Glomerular endothelial cell (primary cell): ENCODE data around the gene SPRY4. TPM values are rescaled to one million over a fixed set of nuclear protein-coding genes. Genes with fewer than 3 reads are reported as not detected.
"Not testable (repeated sequence)": the region's sequence is repeated elsewhere in the genome, so short reads cannot be mapped to it uniquely, and the experiment has no call there.

Experiments used
- DNase-seq: peaks from one replicate; pipeline ENCODE4 v3.0.0-alpha.2; 2011; ENCODE audit warnings: low read depth, low spot score; ENCODE audit errors: extremely low read depth
- total RNA-seq: library from RNA; depleted of rRNA; stranded (reverse); fragments of >200 nt; gene quantifications from 2 replicates; pipeline ENCODE4 v1.2.3, GENCODE V29; 2015

SPRY4 gene, protein sequence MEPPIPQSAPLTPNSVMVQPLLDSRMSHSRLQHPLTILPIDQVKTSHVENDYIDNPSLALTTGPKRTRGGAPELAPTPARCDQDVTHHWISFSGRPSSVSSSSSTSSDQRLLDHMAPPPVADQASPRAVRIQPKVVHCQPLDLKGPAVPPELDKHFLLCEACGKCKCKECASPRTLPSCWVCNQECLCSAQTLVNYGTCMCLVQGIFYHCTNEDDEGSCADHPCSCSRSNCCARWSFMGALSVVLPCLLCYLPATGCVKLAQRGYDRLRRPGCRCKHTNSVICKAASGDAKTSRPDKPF
- total RNA-seq = 38.1 and 69.1 TPM in 2 replicates

DNA sequence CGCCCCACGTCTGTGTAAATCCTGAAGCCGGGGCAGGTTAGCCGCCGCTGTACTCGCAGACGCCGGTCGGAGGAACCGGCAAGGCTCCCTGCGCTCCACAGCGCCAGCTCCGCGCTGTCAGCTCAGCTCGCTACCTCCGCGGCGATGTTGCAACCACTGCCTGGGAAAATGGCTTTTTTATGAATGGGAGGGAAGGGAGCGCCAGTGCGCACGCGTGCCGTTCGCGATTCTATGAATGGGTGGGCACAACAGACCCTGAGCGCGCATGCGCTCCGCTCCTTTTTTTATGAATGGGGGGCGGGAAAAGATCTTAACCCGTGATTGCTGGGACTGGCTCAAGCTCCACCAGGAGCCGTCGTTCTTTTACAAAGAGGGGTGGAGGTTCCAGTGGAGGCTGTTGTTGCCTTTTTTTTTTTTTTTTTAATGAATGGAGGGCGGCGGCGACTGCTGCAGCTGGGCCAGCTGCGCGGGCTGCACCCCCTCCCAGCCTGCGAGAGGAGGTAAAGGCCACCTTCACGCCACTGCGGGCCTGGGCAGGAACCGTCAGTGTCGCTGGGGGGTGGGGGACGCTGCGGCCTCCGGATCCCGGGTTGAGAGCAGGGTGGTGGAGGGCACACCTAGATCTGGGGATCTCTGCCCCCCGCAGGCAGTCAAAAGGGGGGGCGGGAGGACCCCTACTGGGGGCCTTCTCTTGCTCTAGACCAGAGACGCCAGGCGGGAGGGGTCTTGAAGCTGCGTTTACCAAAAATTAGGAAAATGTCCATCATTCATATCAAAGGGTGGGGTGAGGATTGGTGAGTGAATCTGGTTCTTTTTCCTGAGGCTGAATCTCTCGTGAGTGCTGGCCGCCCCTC lies at the start of gene SPRY4:
SPRY4 (minus strand) TSS at position 151 of the 854 bp plus-strand sequence. CDS start 9,913 bp downstream, outside the sequence.
- peak; percentile 97 for DNase-seq

DNA sequence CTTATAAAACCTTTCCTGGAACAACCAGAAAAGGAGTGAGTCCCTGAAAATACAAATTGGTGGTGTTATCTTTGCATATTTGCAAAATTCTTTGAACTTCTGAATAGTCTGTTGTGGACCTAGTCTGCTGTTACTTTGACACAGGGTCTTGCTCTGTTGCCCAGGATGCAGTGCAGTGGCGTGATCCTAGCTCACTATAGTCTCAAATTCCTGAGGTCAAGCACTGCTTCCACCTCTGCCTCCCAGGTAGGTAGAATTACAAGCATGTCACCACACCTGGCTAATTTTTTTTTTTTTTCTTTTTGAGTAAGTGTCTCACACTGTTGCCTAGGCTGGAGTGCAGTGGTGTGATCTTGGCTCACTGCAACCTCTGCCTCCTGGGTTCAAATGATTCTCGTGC lies 43.7 kb upstream of the SPRY4 start:
- DNase-seq = no peak

DNA sequence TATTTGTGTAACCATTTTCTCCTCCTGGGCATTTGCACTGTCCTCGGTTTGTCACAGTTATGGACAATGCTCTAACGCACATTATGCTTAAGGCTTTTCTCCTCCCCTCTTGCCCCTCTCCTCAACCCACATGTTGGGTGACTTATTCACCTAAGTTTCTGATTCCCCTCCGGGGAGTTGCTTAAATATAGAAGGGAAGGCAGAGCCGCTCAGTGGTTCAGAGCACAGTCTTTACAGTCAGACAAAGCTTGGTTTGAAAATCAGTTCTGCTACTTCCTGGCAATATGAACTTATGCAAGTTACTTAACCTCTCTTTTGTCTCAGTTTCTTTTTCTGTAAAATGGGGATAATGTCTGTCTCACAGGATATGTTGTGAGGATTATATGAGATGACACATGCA lies 41.2 kb upstream of the SPRY4 start:
- no peak for DNase-seq

DNA sequence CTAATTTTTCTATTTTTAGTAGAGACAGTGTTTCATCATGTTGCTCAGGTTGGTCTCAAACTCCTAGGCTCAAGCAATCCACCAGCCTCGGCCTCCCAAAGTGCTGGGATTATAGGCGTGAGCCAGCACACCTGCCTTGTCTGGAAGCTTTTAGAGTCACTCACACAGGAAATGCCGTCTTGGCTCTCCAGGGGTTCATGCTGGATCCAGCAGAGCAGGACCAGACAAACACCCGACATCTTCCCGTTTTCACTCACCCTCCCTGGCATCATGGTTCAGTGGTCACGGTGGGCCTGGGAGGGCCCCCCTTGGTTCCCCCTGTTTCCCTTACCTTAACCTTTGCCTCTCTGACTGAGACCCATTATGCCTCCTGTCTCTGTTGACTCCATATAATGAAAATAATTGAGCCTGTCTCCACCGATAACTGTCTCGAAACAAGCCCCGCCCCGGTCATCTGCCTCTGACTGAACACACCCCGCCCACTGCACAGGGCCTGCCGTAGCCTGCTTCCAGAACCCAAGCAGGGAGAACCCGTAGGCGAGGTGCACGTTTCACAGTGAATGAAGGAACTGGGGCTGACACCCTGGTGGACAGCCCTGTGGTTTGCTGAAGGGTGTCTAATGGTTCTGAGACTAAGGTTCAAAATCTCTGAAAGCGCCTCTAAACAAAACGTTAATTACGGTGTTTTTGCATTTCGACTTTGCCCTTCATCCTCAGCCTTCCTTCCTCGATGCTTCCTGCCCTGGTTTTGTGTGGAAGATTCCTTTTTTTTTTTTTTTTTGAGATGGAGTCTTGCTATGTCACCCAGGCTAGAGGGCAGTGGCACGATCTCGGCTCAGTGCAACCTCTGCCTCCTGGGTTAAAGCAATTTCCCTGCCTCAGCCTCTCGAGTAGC lies 39.7 kb upstream of the SPRY4 start:
- no peak for DNase-seq

DNA sequence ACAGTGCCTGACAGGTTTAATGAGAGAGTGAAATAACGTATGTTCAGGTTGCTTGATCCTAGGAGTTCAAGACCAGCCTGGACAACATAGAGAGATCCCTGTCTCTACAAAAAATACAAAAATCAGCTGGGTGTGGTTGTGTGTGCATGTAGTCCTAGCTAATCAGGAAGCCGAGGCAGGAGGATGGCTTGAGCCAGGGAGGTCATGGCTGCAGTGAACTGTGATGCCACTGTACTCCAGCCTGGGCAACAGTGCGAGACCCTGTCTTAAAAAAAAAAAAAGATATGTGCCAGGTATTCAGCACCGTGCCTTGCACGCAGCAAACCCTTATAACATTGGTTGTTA lies 38.8 kb upstream of the SPRY4 start:
- no peak for DNase-seq

DNA sequence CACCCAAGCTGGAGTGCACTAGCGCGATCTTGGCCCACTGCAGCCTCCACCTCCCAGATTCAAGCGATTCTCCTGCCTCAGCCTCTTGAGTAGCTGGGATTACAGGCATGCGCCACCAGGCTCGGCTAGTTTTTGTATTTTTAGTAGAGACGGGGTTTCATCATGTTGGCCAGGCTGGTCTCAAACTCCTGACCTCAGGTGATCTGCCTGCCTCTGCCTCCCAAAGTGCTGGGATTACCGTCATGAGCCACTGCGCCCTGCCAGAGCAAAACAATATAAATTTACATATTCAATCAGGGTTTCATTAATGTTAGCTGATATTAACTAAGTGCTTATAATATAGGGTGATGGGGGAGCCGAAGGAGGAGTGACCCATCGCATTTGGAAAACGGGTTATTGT lies 37.4 kb upstream of the SPRY4 start:
- DNase-seq = not testable (repeated sequence)

DNA sequence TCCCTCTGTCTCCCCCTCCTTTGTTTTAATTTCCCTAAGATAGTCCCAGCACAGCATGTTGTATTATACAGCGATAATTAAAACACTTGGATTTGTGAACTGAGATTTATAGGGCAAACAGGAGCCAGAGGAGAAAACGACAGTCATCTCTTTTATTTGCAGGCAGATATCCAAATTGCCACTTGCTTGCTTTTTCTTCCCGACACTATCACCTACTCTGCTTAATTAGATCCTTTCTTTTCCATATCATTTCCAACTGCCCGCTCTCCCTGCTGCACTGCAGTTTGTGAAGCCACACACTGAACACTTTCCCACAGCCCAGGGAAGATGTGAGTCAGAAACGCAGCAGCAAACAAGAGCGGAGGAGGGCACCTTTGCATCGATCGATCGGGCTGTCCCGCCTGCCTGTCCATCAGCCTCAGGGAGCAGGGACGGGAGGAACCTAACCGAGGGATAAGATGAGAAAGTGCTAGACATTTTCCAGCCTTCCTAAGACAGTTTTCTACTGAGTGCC lies 35.8 kb upstream of the SPRY4 start:
- no peak for DNase-seq

DNA sequence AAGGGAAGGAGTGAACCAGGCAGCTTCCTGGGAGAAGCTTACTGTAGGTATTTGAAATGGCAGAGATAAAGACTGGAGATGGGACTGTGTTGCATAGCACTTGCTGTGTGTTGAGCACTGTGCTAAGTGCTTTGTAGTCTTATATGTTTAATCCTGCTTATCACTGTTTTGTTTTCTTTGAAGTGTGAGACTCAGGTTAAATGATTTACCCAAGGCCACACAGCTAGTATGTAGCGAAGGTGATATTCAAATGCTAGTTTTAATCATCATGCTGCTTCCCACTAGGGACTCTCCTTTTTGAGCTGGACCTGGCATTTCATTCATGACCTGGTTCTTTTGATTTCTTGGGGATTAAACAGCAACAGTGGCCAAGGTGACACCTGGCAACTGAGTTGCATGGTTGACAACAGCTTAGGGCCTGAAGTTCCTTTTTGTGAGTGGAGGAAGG lies 35.3 kb upstream of the SPRY4 start:
- DNase-seq = no peak

DNA sequence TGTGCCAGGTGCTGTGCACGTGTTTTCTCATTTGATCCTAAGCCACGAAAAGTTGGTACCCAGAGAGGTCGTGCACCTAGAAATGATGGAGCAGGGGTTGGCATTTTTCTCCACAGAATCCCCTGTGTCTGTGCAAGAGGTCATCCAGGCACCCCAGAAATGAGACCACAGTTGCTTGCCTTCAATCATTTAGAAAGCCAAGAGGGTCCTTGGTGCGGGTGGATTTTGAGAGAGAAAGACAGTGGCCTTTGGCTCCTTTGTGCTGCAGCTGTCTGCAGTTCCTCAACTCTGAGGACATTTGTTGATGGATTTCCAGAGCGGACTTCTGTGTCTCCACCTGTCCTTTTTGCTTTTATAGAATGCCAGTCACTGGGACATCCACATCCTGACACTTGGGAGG lies 33.8 kb upstream of the SPRY4 start:
- no peak for DNase-seq

DNA sequence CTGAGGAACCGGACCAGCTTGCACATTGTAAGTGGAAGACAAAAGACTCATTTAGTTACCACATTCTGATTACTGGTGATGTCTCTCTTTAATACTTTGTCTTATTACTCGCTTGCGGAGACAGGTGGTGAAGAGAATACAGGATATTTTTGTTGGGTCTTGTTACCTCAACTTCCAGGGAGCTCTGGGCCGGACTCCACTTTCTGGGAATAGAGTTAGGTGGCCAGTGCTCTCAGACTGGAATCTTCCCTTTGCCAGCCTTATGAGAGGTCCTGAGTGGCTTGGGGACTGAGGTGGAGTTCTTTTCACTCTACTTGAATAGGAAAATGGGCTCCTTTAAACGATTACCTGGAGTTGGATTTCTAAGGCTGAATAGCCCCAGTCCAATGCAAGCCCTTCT lies 33.3 kb upstream of the SPRY4 start:
- no peak for DNase-seq

DNA sequence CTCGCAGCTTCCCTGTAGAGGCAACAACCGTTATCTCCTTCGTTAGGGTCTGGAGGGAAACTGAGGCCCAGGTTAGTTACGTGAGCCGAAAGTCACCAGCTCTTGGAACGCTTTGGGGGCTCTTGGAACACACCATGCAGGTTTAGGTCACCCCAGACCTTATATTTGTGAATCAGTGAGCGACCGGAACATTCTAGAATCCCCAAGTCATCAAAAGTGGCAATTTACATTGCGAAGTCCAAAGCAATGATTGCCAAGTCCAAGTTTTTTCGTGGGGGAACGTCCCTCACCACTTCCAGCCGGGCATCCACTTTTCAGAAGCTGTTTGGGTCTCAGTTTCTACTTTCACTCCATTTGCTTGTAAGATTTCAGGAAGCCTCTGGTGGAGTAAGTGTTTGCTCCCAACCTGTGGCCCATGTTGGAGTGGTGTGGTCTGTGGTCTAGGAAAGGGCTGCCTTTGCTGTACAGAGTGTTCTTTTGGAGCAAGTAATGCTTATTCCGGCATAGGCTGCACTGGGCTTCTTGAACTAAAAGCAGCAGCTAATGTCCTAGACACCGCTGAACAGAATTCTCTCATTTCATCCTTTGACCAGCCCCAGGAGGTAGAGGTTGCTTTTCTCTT lies 32.8 kb upstream of the SPRY4 start:
- DNase-seq = no peak

DNA sequence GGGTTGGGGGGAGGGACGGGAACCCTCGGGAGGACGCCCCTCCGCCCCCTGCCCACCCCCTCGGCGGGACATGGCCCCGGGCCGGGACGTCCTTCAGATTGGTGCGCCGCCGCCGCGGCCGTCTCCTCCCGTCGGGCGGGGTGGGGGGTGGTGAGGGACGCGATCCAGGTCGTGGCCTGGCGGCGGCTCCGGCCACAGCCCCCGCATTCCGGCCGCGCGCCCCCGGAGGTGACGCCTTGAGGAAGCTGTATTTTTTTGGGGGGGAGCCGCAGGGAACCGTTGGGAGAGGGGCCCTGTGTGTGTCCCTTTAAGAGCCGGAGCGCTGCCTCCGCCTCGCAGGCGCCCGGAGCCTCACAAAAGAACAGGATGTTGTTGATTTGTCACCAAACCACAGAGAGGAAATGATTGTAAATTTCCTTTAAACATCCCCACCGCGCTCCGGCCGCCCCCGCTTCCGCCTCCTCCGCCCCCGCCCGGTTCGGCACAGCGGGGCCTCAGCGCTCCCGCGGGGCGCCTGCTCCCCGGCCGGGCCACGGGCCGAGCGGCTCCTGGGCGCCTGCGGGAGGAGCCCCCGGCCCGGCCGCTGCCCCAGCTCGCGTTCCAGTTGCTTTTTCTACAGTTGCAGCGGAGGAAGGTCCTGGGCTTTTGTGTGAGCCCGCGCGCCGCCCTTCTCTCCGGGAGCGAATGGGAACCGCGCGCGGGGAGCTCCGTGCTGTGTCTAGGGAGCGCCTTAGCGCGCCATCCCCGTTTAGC lies 32.1 kb upstream of the SPRY4 start:
- DNase-seq = peak; percentile 55

DNA sequence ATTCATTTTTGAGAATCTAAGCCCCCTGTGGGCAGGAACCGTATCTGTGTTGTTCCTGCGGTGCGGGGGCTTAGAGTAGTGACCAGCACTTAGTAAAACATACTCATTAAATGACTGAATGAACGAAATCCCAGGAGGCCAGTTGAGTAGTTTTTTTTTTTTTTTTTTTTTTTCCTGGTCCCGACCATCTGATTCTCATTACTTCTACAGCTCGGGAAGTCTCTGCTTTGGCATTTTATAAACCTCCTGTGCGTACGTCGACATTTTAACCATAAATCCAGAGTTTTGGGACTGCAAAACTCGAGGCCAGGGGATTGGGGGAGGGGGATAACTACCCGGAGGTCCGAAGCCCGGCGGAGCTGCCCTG lies 31.5 kb upstream of the SPRY4 start:
- DNase-seq = no peak

DNA sequence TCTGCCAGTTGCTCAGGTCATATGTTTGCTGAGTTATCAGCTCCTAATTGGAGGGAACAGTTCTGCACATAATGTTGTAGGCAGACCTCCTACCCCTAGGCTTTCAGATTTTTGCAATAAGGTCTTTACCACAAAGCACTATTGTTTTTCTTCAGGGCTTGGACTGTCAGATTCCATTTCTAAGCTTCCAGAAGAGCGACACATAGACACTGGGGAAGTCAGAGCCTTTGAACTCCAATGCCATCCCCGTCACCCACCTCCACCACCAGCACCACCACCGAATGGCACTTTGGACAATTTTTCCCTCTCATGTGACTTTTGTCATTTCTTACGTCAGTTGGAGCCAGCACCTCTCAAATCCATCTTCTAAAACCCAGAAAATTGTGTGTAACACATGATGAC lies 28.3 kb upstream of the SPRY4 start:
- no peak for DNase-seq

DNA sequence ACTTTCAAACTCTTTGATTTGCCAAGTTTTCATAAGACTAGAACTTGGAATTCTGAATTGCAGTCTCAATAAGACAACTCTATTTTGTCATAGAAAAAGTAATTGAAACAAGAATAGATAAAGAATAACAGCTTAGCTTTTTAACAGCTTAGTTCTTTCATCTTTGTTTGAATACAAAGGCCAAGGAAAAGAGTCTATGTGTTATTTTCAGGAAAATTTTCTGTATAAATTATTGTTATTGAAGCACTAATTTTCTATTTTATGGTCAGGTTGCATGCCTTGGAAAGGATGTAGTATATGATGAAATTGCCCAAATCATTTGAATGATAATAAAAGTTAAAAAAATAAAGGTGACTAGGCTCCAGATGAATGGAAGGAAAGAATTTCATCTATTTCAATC lies 25.2 kb upstream of the SPRY4 start:
- DNase-seq = no peak

DNA sequence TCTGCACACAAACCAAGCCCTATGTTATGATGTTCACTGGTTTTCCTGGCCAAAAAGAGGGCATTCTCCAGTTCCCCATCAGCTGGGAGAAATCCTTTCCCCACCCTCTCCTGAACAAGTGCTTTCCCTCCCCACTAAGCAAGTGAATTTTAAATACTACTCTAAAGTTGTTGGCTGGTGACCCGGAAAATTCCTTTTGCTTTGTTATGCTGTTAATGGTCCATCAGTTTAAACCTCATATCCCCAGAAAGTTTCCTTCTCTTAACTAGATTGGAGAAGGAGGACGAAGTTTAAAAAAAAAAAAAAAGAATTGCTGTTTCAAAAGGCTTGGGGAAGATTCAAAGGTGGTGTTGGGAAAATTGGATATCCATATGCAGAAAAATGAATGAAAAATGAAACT lies 21.9 kb upstream of the SPRY4 start:
- no peak for DNase-seq

DNA sequence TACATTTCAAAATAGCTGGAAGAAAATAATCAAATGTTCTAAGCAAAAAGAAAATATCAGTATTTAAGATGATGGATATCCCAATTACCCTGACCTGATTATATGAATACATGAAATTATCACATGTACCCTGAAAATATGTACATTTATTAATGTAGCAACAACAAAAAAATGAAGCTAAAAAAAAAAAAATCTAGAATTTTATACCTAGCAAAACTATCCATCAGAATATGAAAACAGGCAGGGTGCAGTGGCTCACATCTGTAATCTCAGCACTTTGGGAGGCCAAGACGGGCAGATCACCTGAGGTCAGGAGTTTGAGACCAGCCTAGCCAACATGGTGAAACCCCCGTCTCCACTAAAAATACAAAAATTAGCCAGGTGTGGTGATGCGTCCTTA lies 20.1 kb upstream of the SPRY4 start:
- not testable (repeated sequence) for DNase-seq

DNA sequence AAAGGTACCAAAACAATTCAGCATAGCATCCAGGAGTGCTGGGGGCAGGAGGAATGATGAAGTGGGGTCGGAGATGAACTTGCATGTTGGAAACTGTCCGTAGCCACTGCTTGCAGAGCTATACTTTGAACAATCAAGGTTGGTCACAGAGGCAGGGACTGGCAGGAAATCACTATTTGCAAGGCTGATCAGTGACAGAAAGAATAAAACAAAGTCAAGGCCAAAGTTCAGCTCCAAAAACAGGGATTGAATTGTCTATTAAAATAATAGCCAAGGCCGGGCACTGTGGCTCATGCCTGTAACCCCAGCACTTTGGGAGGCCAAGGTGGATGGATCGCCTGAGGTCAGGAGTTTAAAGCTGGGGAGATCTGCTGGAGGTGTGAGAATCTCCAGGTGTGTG lies 18.7 kb upstream of the SPRY4 start:
- no peak for DNase-seq

DNA sequence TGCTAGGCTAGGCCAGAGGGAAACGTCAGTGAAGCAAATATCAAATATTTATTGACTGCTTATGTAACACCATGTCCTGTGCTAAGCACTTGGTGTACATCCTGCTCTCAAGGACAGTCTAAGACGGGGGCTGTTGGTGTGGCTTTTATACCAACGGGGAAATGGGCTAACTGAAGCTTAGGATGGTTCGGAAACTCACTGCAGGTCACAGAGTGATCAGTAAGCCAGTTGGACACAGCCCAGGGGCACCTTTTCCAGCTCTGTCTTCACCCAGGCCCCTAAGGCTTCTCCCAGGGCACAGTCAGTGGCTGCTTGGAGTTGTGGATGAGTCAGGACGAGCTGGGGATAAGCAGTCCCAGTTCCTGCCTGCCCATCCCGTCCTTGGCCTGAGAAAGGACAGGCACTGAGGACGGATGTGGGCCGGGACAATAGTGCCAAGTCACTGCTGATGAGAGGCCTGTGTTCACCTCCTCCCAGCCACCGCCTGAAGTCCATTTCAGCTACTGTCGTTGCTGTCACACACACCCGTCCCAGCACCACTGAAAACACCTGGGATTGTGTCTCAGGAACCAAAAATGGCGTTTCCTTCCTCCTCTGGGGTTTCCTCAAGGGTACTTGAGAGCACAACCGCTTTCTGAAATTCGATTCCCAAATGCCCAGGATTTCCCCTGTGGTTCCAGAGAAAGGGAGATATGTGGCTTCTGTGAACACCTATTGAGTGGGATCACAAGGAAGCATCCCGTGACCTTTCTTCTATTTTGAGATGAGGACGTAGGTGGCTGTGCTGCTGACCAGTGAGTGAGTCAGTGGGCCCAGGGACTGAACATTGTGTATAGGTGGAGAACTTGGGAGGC lies 17.5 kb upstream of the SPRY4 start:
- no peak for DNase-seq
